Thymus (tissue), 11 donors: ENCODE results near the gene HS3ST3B1. TPM values are rescaled to one million over a fixed set of nuclear protein-coding genes. Genes with fewer than 3 reads are reported as not detected.

ENCODE experiments used
- DNase-seq, 9 donors: peaks; one replicate each; pipeline ENCODE4 v3.0.0-alpha.2; 2013; ENCODE audit warnings: low spot score in 9 of 9, low read depth in 6 of 9, missing footprints in 1 of 9
- H3K27ac ChIP-seq, 2 donors: one replicate each; pipeline ENCODE4 v1.5.1; 2013; ENCODE audit warnings: control low read depth in 1 of 2, low read depth in 1 of 2, low read length in 1 of 2, mild to moderate bottlenecking in 1 of 2, moderate library complexity in 1 of 2
- H3K27me3 ChIP-seq, 2 donors: one replicate each; pipeline ENCODE4 v1.5.1; 2013; ENCODE audit warnings: low read length in 1 of 2; ENCODE audit not compliant: control insufficient read depth in 2 of 2, insufficient read depth in 1 of 2
- H3K36me3 ChIP-seq, 2 donors: one replicate each; pipeline ENCODE4 v1.5.1; 2013; ENCODE audit warnings: low read length in 1 of 2, mild to moderate bottlenecking in 1 of 2, moderate library complexity in 1 of 2; ENCODE audit not compliant: control insufficient read depth in 2 of 2, insufficient read depth in 2 of 2
- H3K4me1 ChIP-seq, 2 donors: one replicate each; pipeline ENCODE4 v1.5.1; 2013; ENCODE audit warnings: low read length in 2 of 2; ENCODE audit not compliant: control insufficient read depth in 2 of 2, insufficient read depth in 2 of 2
- H3K4me3 ChIP-seq, 2 donors: one replicate each; pipeline ENCODE4 v1.5.1; 2013; ENCODE audit warnings: low read length in 2 of 2, control low read depth in 1 of 2, mild to moderate bottlenecking in 1 of 2
- H3K9me3 ChIP-seq, 2 donors: one replicate each; pipeline ENCODE4 v1.5.1; 2013; ENCODE audit warnings: low read length in 1 of 2, mild to moderate bottlenecking in 1 of 2; ENCODE audit not compliant: control insufficient read depth in 2 of 2, insufficient read depth in 1 of 2
- WGBS: extraction: QIAGEN DNeasy Blood & Tissue Kit; methylation state at CpG from one replicate; pipeline ENCODE4 v1.1.7; 2013; 5-methylcytosine and 5-hydroxymethylcytosine counted together
- polyA plus RNA-seq: library from polyadenylated mRNA; stranded (reverse); fragments of 200-250 nt; gene quantifications from one replicate; pipeline ENCODE4 v1.2.3, GENCODE V29; 2013
- total RNA-seq: library from RNA; stranded (reverse); fragments of 120-200 nt; gene quantifications from one replicate; pipeline ENCODE4 v1.2.4, GENCODE V29; 2013
- donor health status: healthy.

The HS3ST3B1 gene
- total and polyA plus RNA-seq, 2 donors, result 5.8 to 6.3 TPM

GRCh38 chr17:14323522-14323981 is 22.7 kb downstream of the HS3ST3B1 start:
- Histone ChIP-seq H3K36me3 (no peaks in the 10 kb centered on the region), H3K27ac (no peak overlapping the region), H3K9me3 (peaks cover 0 to 4% of the 10 kb centered on the region in 2 donors), H3K4me3 (no peak overlapping the region), H3K27me3 (peaks cover 0 to 4% of the 10 kb centered on the region in 2 donors), H3K4me1 (peaks cover 21 to 30% of the 10 kb centered on the region in 2 donors)
- DNase-seq, result no peak
- WGBS, result 87% methylated on average over 3 of the region's 3 CpGs

- Histone ChIP-seq H3K4me1 (peaks cover 8 to 17% of the 10 kb centered on the region in 2 donors), H3K9me3 (no peaks in the 10 kb centered on the region), H3K36me3 (no peaks in the 10 kb centered on the region), H3K27me3 (peaks cover 0 to 4% of the 10 kb centered on the region in 2 donors), H3K27ac (no peak overlapping the region), H3K4me3 (no peak overlapping the region)
- 88% methylated on average over 9 of the region's 9 CpGs for WGBS
- no peak for DNase-seq
Measured at GRCh38 chr17:14325618-14326167, 24.8 kb downstream of the HS3ST3B1 start.

GRCh38 chr17:14329900-14330491 is 29.1 kb downstream of the HS3ST3B1 start:
- Histone ChIP-seq H3K27ac (no peak overlapping the region), H3K9me3 (no peaks in the 10 kb centered on the region), H3K36me3 (peaks cover 0 to 3% of the 10 kb centered on the region in 2 donors), H3K4me3 (no peak overlapping the region), H3K4me1 (peaks cover 3 to 11% of the 10 kb centered on the region in 2 donors), H3K27me3 (no peaks in the 10 kb centered on the region)
- DNase-seq, result no peak
- WGBS, result 71% methylated on average over 5 of the region's 5 CpGs

- Histone ChIP-seq H3K36me3 (peaks cover 0 to 3% of the 10 kb centered on the region in 2 donors), H3K4me1 (peaks cover 3 to 12% of the 10 kb centered on the region in 2 donors), H3K27me3 (no peaks in the 10 kb centered on the region), H3K4me3 (no peak overlapping the region), H3K27ac (no peak overlapping the region), H3K9me3 (no peaks in the 10 kb centered on the region)
- no peak for DNase-seq
- WGBS, result 87% methylated on average over 8 of the region's 8 CpGs
Measured at GRCh38 chr17:14330492-14330962, 29.6 kb downstream of the HS3ST3B1 start.

DNA sequence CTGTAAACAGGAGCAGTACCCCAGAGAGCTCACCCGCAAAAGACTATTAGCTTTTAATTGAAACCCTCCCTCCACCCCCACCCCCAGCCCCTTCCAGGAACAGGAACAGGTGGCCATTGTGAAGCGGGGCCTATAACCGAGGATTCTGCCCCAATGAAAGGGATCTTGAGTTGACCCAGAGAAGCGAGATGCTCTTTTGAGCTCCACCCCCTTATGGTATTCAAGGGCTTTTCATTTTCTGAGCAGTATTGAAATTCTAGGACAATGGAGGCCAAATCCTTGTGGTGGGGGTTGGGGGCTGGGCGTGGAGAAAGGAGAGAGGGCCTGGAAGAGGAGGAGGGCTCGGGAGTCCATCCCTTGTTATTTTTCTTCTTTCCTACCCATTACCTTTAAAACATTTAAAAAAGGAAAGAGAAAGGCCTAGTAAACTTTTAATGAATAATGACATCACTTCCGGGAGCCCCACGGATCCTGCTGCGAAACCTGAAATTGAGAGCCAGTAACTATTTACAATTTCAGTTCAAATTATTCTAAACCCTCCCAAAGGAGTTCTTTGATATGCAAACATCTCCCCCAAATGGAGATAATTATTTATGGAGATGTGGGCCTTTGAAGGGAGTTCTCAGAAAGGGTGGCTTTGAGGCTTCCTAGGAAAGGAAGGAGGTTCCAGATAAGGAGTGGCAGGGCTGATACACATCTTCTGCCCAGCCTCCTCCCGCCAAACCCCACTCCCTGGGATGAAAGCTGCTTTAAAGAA is 30.5 kb downstream of the HS3ST3B1 start:
- Histone ChIP-seq H3K27ac (no peak overlapping the region), H3K27me3 (no peaks in the 10 kb centered on the region), H3K9me3 (no peaks in the 10 kb centered on the region), H3K4me1 (peaks cover 0 to 12% of the 10 kb centered on the region in 2 donors), H3K4me3 (no peak overlapping the region), H3K36me3 (peaks cover 0 to 3% of the 10 kb centered on the region in 2 donors)
- no peak for DNase-seq
- WGBS, result 88% methylated on average over 10 of the region's 10 CpGs

GRCh38 chr17:14331982-14332298 is 31.1 kb downstream of the HS3ST3B1 start:
- H3K36me3 ChIP-seq, result peaks cover 0 to 3% of the 10 kb centered on the region in 2 donors
- 93% methylated on average over 3 of the region's 3 CpGs for WGBS
- H3K4me1 ChIP-seq, result peaks cover 0 to 12% of the 10 kb centered on the region in 2 donors
- no peak for DNase-seq
- no peak overlapping the region for H3K4me3 ChIP-seq
- H3K27me3 ChIP-seq, result no peaks in the 10 kb centered on the region
- H3K27ac ChIP-seq, result no peak overlapping the region
- no peaks in the 10 kb centered on the region for H3K9me3 ChIP-seq

GRCh38 chr17:14332331-14332730 is 31.4 kb downstream of the HS3ST3B1 start:
- H3K27ac ChIP-seq, result no peak overlapping the region
- no peaks in the 10 kb centered on the region for H3K9me3 ChIP-seq
- 94% methylated on average over 10 of the region's 10 CpGs for WGBS
- peaks cover 0 to 3% of the 10 kb centered on the region in 2 donors for H3K36me3 ChIP-seq
- H3K4me3 ChIP-seq, result no peak overlapping the region
- no peaks in the 10 kb centered on the region for H3K27me3 ChIP-seq
- no peak for DNase-seq
- H3K4me1 ChIP-seq, result peaks cover 0 to 12% of the 10 kb centered on the region in 2 donors

- Histone ChIP-seq H3K4me3 (no peak overlapping the region), H3K27me3 (no peaks in the 10 kb centered on the region), H3K36me3 (peaks cover 0 to 6% of the 10 kb centered on the region in 2 donors), H3K4me1 (peaks cover 0 to 12% of the 10 kb centered on the region in 2 donors), H3K27ac (no peak overlapping the region), H3K9me3 (no peaks in the 10 kb centered on the region)
- DNase-seq, result no peak
- WGBS, result 98% methylated on average over 7 of the region's 7 CpGs
Measured at GRCh38 chr17:14333506-14333905, 32.6 kb downstream of the HS3ST3B1 start.

- no peaks in the 10 kb centered on the region for H3K9me3 ChIP-seq
- DNase-seq, result no peak
- peaks cover 0 to 6% of the 10 kb centered on the region in 2 donors for H3K36me3 ChIP-seq
- H3K27me3 ChIP-seq, result no peaks in the 10 kb centered on the region
- no peak overlapping the region for H3K4me3 ChIP-seq
- 97% methylated on average over 3 of the region's 3 CpGs for WGBS
- H3K27ac ChIP-seq, result no peak overlapping the region
- peaks cover 0 to 12% of the 10 kb centered on the region in 2 donors for H3K4me1 ChIP-seq
Measured at GRCh38 chr17:14334276-14334840, 33.5 kb downstream of the HS3ST3B1 start.
